Tibial artery (tissue), 4 donors: ENCODE data around the gene GRB10.

Experiments
- DNase-seq, 2 donors: peaks; one replicate each; pipeline ENCODE4 v3.0.0-alpha.2; 2019
- H3K27ac ChIP-seq, 2 donors: fragments of 200-600 bp; sonication (generic) in 1 of 2; 1 replicate in 1 of 2; 2 replicates in 1 of 2; pipeline ENCODE4 v1.5.1; 2018 to 2019; ENCODE audit warnings: mild to moderate bottlenecking in 1 of 2
- H3K27me3 ChIP-seq, 2 donors: fragments of 200-600 bp; sonication (generic) in 1 of 2; one replicate each; pipeline versions ENCODE4 v1.5.1 to v1.6.0; 2016 to 2019
- H3K36me3 ChIP-seq, 3 donors: fragments of 200-600 bp; sonication (generic) in 2 of 3; one replicate each; pipeline ENCODE4 v1.5.1; 2016 to 2019; ENCODE audit warnings: mild to moderate bottlenecking in 2 of 3
- H3K4me1 ChIP-seq, 4 donors: fragments of 200-600 bp; sonication (generic) in 2 of 4; 1 replicate in 3 of 4; 2 replicates in 1 of 4; pipeline ENCODE4 v1.5.1; 2016 to 2019
- H3K4me3 ChIP-seq, 2 donors: fragments of 200-600 bp; sonication (generic) in 1 of 2; 1 replicate in 1 of 2; 2 replicates in 1 of 2; pipeline ENCODE4 v1.5.1; 2018 to 2019; ENCODE audit warnings: mild to moderate bottlenecking in 2 of 2
- H3K9me3 ChIP-seq, 3 donors: fragments of 200-600 bp; sonication (generic) in 1 of 3; one replicate each; pipeline ENCODE4 v1.5.1; 2016 to 2019
- CTCF ChIP-seq, 2 experiments: fragments of 200-600 bp in 1 of 2; fragments of 450-650 bp in 1 of 2; IDR thresholded peaks; one replicate each; pipeline ENCODE4 v1.5.1; 2017 to 2019; ENCODE audit warnings: antibody characterized with exemption in 2 of 2, mild to moderate bottlenecking in 1 of 2, moderate library complexity in 1 of 2
- intact Hi-C: fragments of 100-400 bp; cut with DNase I; formaldehyde crosslinking; loops from one replicate; pipeline ENCODE4 v1.15.0; 2023; ENCODE audit warnings: low total_unique reads

GRB10 gene

GRCh38 chr7:50655490-50655889 is 127.2 kb downstream of the GRB10 start:
- TF ChIP-seq CTCF (IDR thresholded peaks at IDR 0.05): no peak
- Histone ChIP-seq H3K4me1 (peaks cover 4 to 69% (median 54%) of the 10 kb centered on the region in 4 donors), H3K27me3 (no peaks in the 10 kb centered on the region), H3K36me3 (no peaks in the 10 kb centered on the region), H3K4me3 (no peak overlapping the region), H3K9me3 (no peaks in the 10 kb centered on the region), H3K27ac (peak overlapping the region; percentile 41 to 74)
- intact Hi-C loops: loop anchor here (10.0 kb wide), 1 partner anchor 139 kb away; no protein-coding TSS in a partner anchor
- peak in 1 of 2 donors; percentile 39 for DNase-seq

- intact Hi-C loops: loop anchor here (10.0 kb wide), 1 partner anchor 140 kb away; no protein-coding TSS in a partner anchor
- Histone ChIP-seq H3K4me1 (peaks cover 4 to 69% (median 54%) of the 10 kb centered on the region in 4 donors), H3K27ac (peak overlapping the region; percentile 41 to 74), H3K9me3 (no peaks in the 10 kb centered on the region), H3K36me3 (no peaks in the 10 kb centered on the region), H3K4me3 (no peak overlapping the region), H3K27me3 (no peaks in the 10 kb centered on the region)
- DNase-seq: peak in 1 of 2 donors; percentile 47
- TF ChIP-seq CTCF (IDR thresholded peaks at IDR 0.05): no peak
These were observed 127.7 kb downstream of the GRB10 start for GRCh38 chr7:50655020-50655419.

- Histone ChIP-seq H3K27ac (peak overlapping the region; percentile 41 to 74), H3K4me1 (peaks cover 4 to 65% (median 54%) of the 10 kb centered on the region in 4 donors), H3K36me3 (no peaks in the 10 kb centered on the region), H3K9me3 (no peaks in the 10 kb centered on the region), H3K27me3 (no peaks in the 10 kb centered on the region), H3K4me3 (peak overlapping the region in 1 of 2 donors; percentile 1)
- intact Hi-C loops: loop anchor here (10.0 kb wide), 1 partner anchor 141 kb away; no protein-coding TSS in a partner anchor
- TF ChIP-seq CTCF (IDR thresholded peaks at IDR 0.05): no peak
- DNase-seq: peak; percentile 89 to 90
These were observed 128.7 kb downstream of the GRB10 start for GRCh38 chr7:50653981-50654425.

GRCh38 chr7:50653126-50653864 is 129.4 kb downstream of the GRB10 start:
- peaks cover 2 to 58% (median 48%) of the 10 kb centered on the region in 4 donors for H3K4me1 ChIP-seq
- peak; percentile 85 to 86 for DNase-seq

More at GRCh38 chr7:50653126-50653864, 129.4 kb downstream of the GRB10 start:
- H3K4me3 ChIP-seq: peak overlapping the region in 1 of 2 donors; percentile 1
- H3K9me3 ChIP-seq: no peaks in the 10 kb centered on the region
- no peaks in the 10 kb centered on the region for H3K36me3 ChIP-seq
- peak overlapping the region; percentile 41 to 74 for H3K27ac ChIP-seq
- TF ChIP-seq CTCF (IDR thresholded peaks at IDR 0.05): no peak
- intact Hi-C loops: loop anchor here (10.0 kb wide), 1 partner anchor 142 kb away; no protein-coding TSS in a partner anchor
- H3K27me3 ChIP-seq: no peaks in the 10 kb centered on the region
